ENCODE results near the gene MYZAP. TPM values are rescaled to one million over a fixed set of nuclear protein-coding genes. Genes with fewer than 3 reads are reported as not detected.

MYZAP gene
- total RNA-seq, 1 experiment from 2014 or later: 1.1 TPM

DNA sequence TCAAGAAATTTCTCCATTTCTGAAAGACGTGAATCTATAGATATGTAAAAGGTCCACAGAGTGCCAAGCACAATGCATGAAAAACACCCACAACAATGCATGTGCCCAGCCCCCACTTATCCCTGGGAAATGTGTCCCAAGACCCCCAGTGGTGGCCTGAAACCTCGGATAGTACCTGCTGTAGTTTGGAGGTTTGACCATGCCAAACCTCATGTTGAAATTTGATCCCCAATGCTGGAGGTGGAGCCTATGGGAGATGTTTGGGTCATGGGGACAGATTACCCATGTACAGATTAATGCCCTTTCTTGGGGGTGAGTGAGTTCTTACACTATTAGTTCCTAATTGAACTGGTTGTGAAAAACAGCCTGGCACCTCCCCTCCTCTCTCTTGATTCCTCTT lies 21.4 kb upstream of the MYZAP start:
- ATAC-seq: no peak
- CTCF ChIA-PET: no interaction called here
- no peaks in the 10 kb centered on the region for H3K27me3 ChIP-seq (ENCODE audit: control insufficient read depth, insufficient read depth, low read length)
- H3K36me3 ChIP-seq (ENCODE audit: control insufficient read depth, insufficient read depth, low read length): no peaks in the 10 kb centered on the region
- no peak overlapping the region for H3K27ac ChIP-seq (ENCODE audit: low read length)
- no peaks in the 10 kb centered on the region for H3K4me1 ChIP-seq (ENCODE audit: control insufficient read depth, insufficient read depth, low read length)
- H3K4me3 ChIP-seq (ENCODE audit: low read depth in 2 of 2, low read length in 2 of 2): no peak overlapping the region
- in situ Hi-C loops (cut with HindIII; ENCODE audit: low pct_unique_long_range_greater_than_20kb, low sequenced_read_pairs) (no loop called here), intact Hi-C loops (cut with micrococcal nuclease; ENCODE audit: unreplicated experiment) (no loop called here)
- no peaks in the 10 kb centered on the region for H3K9me3 ChIP-seq (ENCODE audit: control insufficient read depth, insufficient read depth, low read depth, low read length)
- DNase-seq (ENCODE audit: low read depth, low spot score): no peak
- no TSS peak for BruUV-seq (replicated peaks)
- POLR2A ChIA-PET: no interaction called here
- TF ChIP-seq TCF7L2 (IDR thresholded peaks at IDR 0.05; ENCODE audit: low read depth, low read length) (no peak), SIN3A (IDR thresholded peaks at IDR 0.05; ENCODE audit: borderline replicate concordance, insufficient read depth, low read depth, low read length) (no peak), POLR2AphosphoS5 (IDR thresholded peaks at IDR 0.05; ENCODE audit: low read depth, low read length) (no peak)
- TF ChIP-seq, protein P1, sequence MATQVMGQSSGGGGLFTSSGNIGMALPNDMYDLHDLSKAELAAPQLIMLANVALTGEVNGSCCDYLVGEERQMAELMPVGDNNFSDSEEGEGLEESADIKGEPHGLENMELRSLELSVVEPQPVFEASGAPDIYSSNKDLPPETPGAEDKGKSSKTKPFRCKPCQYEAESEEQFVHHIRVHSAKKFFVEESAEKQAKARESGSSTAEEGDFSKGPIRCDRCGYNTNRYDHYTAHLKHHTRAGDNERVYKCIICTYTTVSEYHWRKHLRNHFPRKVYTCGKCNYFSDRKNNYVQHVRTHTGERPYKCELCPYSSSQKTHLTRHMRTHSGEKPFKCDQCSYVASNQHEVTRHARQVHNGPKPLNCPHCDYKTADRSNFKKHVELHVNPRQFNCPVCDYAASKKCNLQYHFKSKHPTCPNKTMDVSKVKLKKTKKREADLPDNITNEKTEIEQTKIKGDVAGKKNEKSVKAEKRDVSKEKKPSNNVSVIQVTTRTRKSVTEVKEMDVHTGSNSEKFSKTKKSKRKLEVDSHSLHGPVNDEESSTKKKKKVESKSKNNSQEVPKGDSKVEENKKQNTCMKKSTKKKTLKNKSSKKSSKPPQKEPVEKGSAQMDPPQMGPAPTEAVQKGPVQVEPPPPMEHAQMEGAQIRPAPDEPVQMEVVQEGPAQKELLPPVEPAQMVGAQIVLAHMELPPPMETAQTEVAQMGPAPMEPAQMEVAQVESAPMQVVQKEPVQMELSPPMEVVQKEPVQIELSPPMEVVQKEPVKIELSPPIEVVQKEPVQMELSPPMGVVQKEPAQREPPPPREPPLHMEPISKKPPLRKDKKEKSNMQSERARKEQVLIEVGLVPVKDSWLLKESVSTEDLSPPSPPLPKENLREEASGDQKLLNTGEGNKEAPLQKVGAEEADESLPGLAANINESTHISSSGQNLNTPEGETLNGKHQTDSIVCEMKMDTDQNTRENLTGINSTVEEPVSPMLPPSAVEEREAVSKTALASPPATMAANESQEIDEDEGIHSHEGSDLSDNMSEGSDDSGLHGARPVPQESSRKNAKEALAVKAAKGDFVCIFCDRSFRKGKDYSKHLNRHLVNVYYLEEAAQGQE (IDR thresholded peaks at IDR 0.05; ENCODE audit: insufficient read depth in 1 of 2, low read depth in 2 of 2, low read length in 1 of 2): no peak
- TF ChIP-seq, protein P2, sequence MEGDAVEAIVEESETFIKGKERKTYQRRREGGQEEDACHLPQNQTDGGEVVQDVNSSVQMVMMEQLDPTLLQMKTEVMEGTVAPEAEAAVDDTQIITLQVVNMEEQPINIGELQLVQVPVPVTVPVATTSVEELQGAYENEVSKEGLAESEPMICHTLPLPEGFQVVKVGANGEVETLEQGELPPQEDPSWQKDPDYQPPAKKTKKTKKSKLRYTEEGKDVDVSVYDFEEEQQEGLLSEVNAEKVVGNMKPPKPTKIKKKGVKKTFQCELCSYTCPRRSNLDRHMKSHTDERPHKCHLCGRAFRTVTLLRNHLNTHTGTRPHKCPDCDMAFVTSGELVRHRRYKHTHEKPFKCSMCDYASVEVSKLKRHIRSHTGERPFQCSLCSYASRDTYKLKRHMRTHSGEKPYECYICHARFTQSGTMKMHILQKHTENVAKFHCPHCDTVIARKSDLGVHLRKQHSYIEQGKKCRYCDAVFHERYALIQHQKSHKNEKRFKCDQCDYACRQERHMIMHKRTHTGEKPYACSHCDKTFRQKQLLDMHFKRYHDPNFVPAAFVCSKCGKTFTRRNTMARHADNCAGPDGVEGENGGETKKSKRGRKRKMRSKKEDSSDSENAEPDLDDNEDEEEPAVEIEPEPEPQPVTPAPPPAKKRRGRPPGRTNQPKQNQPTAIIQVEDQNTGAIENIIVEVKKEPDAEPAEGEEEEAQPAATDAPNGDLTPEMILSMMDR (IDR thresholded peaks at IDR 0.05): no peak

DNA sequence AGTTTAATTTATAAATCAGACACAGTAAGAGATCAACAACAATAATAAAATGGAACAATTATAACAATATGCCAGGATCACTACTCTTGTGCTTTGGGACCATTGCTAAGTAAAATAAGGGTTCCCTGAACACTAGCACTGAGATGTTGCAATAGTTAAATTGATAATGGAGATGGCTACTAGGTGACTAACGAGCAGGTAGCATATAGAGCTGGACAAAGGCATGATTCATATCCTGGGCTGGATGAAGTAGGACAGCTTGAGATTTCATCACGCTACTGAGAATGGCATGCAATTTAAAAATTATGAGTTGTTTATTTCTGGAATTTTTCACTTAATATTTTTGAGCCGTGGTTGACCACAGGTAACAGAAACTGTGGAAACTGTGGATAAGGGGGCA lies 20.7 kb upstream of the MYZAP start:
- intact Hi-C loops (cut with micrococcal nuclease; ENCODE audit: unreplicated experiment) (no loop called here), in situ Hi-C loops (cut with HindIII; ENCODE audit: low pct_unique_long_range_greater_than_20kb, low sequenced_read_pairs) (no loop called here)
- BruUV-seq (replicated peaks): no TSS peak
- Histone ChIP-seq H3K9me3 (ENCODE audit: control insufficient read depth, insufficient read depth, low read depth, low read length) (no peaks in the 10 kb centered on the region), H3K27me3 (ENCODE audit: control insufficient read depth, insufficient read depth, low read length) (no peaks in the 10 kb centered on the region), H3K4me3 (ENCODE audit: low read depth in 2 of 2, low read length in 2 of 2) (no peak overlapping the region), H3K36me3 (ENCODE audit: control insufficient read depth, insufficient read depth, low read length) (no peaks in the 10 kb centered on the region), H3K4me1 (ENCODE audit: control insufficient read depth, insufficient read depth, low read length) (no peaks in the 10 kb centered on the region), H3K27ac (ENCODE audit: low read length) (no peak overlapping the region)
- ATAC-seq (no peak), DNase-seq (ENCODE audit: low read depth, low spot score) (no peak)
- POLR2A ChIA-PET: no interaction called here
- CTCF ChIA-PET: no interaction called here
- no peak for TF ChIP-seq SIN3A (IDR thresholded peaks at IDR 0.05; ENCODE audit: borderline replicate concordance, insufficient read depth, low read depth, low read length)
- TF ChIP-seq, protein P2 (IDR thresholded peaks at IDR 0.05): no peak

DNA sequence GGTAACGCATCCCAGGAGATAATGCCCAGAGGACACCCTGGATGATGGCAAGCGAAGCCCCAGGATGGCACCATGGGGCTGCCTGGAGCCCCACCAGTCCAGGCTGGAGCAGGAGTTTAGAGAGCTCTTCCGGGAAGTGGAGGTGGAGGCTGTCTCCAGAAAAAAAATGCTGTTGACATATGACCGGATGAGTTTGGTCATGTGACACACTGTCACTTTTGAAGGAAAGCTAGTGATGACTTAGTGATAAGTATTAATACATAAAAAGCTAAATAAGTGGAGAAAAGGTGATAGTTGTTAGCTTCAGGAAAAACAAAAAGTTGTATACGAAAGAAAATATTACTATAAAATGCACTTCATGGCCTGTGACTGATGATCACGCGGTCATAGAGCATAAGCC lies 20.0 kb upstream of the MYZAP start:
- H3K4me3 ChIP-seq (ENCODE audit: low read depth in 2 of 2, low read length in 2 of 2): no peak overlapping the region
- no peak overlapping the region for H3K27ac ChIP-seq (ENCODE audit: low read length)
- H3K9me3 ChIP-seq (ENCODE audit: control insufficient read depth, insufficient read depth, low read depth, low read length): no peaks in the 10 kb centered on the region
- ChIA-PET POLR2A (no interaction called here), CTCF (no interaction called here)
- BruUV-seq (replicated peaks): no TSS peak
- H3K4me1 ChIP-seq (ENCODE audit: control insufficient read depth, insufficient read depth, low read length): no peaks in the 10 kb centered on the region
- no peak for TF ChIP-seq POLR2AphosphoS5 (IDR thresholded peaks at IDR 0.05; ENCODE audit: low read depth, low read length)
- no peak for TF ChIP-seq SIN3A (IDR thresholded peaks at IDR 0.05; ENCODE audit: borderline replicate concordance, insufficient read depth, low read depth, low read length)
- TF ChIP-seq TCF7L2 (IDR thresholded peaks at IDR 0.05; ENCODE audit: low read depth, low read length): no peak
- TF ChIP-seq, protein P1 (IDR thresholded peaks at IDR 0.05; ENCODE audit: insufficient read depth in 1 of 2, low read depth in 2 of 2, low read length in 1 of 2): no peak
- TF ChIP-seq, protein P2 (IDR thresholded peaks at IDR 0.05): no peak
- DNase-seq (ENCODE audit: low read depth, low spot score): no peak
- intact Hi-C loops (cut with micrococcal nuclease; ENCODE audit: unreplicated experiment): no loop called here
- in situ Hi-C loops (cut with HindIII; ENCODE audit: low pct_unique_long_range_greater_than_20kb, low sequenced_read_pairs): no loop called here
- no peak for ATAC-seq
- H3K36me3 ChIP-seq (ENCODE audit: control insufficient read depth, insufficient read depth, low read length): no peaks in the 10 kb centered on the region
- no peaks in the 10 kb centered on the region for H3K27me3 ChIP-seq (ENCODE audit: control insufficient read depth, insufficient read depth, low read length)
